HCT116 (cell line): ENCODE measurements around the gene SHROOM3.

ENCODE experiments used
- POLR2AphosphoS5 ChIP-seq: IDR thresholded peaks from 2 replicates; pipeline ENCODE4 v1.6.1; 2011; ENCODE audit warnings: mild to moderate bottlenecking, low read depth, low read length, moderate library complexity
- RAD21 ChIP-seq: IDR thresholded peaks from 2 replicates; pipeline ENCODE4 v1.6.1; 2012; ENCODE audit warnings: low read depth, mild to moderate bottlenecking
- ZNF274 ChIP-seq: fragments of 200-500 bp; sonication (Bioruptor generic); IDR thresholded peaks from 2 replicates; pipeline ENCODE4 v1.6.1; 2014; ENCODE audit warnings: mild to moderate bottlenecking, low read depth, low read length, inconsistent platforms
- TF ChIP-seq, protein P1 (sequence below), 3 experiments: fragments of 200-600 bp in 1 of 3; sonication (generic) in 1 of 3; IDR thresholded peaks in 2 of 3; conservative IDR thresholded peaks in 1 of 3; 2 replicates each; pipeline ENCODE4 v1.5.1; 2012 to 2017; ENCODE audit warnings: low read depth in 2 of 3, low read length in 2 of 3, antibody characterized with exemption in 1 of 3, borderline replicate concordance in 1 of 3, control low read depth in 1 of 3, mild to moderate bottlenecking in 1 of 3, mixed read lengths in 1 of 3, mixed run types in 1 of 3, moderate library complexity in 1 of 3; ENCODE audit not compliant: insufficient read depth in 1 of 3

DNA sequence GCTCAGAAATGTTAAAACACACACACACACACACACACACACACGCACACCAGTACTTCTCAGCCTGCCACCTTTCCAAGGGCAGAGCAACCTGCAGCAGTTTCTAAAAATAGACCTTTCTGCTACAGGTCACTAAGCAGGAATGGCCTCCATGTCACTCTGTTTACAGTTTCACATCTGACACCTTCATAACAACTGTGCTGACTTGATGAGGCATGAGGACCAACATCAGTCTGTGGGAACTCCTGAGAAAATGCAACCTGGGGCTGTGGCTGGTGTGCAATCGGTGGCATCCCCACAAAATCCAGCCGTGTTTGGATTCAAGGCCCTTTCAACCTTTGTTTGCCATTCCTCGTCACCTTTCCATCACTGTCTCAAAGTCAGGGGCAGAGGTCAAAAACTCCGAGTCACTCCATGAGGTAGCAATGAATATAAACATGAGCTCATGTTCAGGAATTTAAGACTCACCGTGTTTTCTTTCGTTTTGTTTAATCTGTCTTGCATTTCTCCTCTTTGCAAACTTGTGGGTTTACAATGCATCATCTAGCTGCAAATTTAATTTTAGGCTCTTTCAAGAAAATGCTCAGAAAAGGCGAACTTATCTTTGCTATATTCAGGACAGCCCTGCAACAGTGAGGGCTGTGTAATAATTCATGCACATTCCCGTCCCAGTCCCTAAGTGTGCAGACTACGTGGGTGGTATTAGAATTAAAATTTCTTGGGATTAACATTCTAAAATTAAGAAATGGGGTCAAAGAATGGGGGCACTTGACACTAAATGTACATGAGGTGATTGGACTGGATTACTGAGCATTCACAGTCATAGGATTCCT is 135.3 kb downstream of the SHROOM3 start:
- no peak for TF ChIP-seq POLR2AphosphoS5
- TF ChIP-seq RAD21: no peak
- TF ChIP-seq, protein P1, sequence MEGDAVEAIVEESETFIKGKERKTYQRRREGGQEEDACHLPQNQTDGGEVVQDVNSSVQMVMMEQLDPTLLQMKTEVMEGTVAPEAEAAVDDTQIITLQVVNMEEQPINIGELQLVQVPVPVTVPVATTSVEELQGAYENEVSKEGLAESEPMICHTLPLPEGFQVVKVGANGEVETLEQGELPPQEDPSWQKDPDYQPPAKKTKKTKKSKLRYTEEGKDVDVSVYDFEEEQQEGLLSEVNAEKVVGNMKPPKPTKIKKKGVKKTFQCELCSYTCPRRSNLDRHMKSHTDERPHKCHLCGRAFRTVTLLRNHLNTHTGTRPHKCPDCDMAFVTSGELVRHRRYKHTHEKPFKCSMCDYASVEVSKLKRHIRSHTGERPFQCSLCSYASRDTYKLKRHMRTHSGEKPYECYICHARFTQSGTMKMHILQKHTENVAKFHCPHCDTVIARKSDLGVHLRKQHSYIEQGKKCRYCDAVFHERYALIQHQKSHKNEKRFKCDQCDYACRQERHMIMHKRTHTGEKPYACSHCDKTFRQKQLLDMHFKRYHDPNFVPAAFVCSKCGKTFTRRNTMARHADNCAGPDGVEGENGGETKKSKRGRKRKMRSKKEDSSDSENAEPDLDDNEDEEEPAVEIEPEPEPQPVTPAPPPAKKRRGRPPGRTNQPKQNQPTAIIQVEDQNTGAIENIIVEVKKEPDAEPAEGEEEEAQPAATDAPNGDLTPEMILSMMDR (IDR thresholded peaks at IDR 0.05 in 2 of 3, conservative IDR thresholded peaks at IDR 0.05 in 1 of 3; ENCODE audit: borderline replicate concordance in 1 of 3, insufficient read depth in 1 of 3, low read depth in 2 of 3, low read length in 2 of 3): no peak
- no peak for TF ChIP-seq ZNF274
